HG03520 (cell line): Measurements from ENCODE around the gene PATL2.
"Not testable (repeated sequence)": the region's sequence is repeated elsewhere in the genome, so short reads cannot be mapped to it uniquely, and the experiment has no call there.

ENCODE experiments used
- ATAC-seq: cut with Tn5 transposase; IDR thresholded peaks from one replicate; pipeline ENCODE4 v1.9.1; 2021; ENCODE audit warnings: mild to moderate bottlenecking, moderate library complexity; ENCODE audit not compliant: unreplicated experiment

Gene PATL2

DNA sequence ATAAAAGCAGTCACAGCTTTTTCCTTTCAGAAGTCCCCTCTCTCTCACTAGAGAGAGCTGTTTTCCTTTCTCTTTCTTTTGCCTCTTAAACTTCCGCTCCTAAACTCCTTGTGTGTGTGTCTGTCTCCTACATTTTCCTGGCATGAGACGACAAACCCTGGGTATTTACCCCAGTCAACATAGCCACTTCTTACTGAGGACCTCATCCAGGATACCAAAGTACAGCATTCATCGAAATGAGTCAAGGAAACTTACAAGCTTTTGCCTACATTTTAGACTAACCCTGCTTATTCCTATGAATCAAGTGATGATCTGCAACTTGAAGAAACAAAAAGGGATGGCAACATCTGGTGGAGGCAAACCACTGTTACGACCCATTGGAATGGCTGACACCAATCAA is 16.7 kb downstream of the PATL2 start:
- no peak for ATAC-seq

GRCh38 chr15:44692659-44693058 is 18.5 kb downstream of the PATL2 start:
- no peak for ATAC-seq

DNA sequence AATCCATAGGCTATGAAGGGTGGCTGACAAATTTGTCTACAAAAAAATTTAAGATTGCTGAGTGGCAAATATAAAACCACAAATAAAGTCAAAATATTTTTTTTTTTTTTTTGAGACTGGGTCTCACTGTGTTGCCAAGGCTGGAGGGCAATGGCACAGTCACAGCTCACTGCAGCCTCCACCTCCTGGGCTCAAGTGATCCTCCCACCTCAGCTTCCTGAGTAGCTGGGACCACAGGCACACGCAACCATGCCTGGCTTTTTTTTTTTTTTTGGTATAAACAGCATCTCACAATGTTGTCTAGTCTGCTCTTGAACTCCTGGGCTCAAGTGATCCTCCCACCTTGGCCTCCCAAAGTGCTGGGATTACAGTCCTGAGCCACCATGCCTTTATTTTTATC is 20.9 kb downstream of the PATL2 start:
- ATAC-seq: not testable (repeated sequence)

DNA sequence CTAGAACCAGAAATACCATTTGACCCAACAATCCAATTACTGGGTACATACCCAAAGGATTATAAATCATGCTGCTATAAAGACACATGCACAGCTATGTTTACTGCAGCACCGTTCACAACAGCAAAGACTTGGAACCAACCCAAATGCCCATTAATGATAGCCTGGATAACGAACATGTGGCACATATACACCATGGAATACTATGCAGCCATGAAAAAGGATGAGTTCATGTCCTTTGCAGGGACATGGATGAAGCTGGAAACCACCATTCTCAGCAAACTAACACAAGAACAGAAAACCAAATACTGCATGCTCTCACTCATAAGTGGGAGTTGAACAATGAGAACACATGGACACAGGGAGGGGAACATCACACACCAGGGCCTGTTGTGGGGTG is 21.8 kb downstream of the PATL2 start:
- not testable (repeated sequence) for ATAC-seq

DNA sequence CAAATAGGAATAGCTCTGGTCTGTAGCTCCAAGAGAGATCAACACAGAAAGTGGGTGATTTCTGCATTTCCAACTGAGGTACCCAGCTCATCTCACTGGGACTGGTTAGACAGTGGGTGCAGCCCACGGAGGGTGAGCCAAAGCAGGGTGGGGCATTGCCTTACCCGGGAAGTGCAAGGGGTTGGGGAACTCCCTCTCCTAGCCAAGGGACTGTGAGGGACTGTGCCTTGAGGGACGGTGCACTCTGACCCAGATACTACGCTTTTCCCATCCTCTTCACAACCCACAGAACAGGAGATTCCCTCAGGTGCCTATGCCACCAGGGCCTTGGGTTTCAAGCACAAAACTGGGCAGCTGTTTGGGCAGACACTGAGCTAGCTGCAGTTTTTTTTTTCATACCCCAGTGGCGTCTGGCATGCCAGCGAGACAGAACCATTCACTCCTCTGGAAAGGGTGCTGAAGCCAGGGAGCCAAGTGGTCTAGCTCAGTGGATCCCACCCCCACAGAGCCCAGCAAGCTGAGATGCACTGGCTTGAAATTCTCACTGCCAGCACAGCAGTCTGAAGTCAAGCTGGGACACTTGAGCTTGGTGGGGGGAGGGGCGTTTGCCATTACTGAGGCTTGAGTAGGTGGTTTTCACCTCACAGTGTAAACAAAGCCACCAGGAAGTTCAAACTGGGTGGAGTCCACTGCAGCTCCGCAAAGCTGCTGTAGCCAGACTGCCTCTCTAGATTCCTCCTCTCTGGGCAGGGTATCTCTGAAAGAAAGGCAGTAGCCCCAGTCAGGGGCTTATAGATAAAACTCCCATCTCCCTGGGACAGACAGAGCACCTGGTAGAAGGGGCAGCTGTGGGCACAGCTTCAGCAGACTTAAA is 28.1 kb downstream of the PATL2 start:
- not testable (repeated sequence) for ATAC-seq

DNA sequence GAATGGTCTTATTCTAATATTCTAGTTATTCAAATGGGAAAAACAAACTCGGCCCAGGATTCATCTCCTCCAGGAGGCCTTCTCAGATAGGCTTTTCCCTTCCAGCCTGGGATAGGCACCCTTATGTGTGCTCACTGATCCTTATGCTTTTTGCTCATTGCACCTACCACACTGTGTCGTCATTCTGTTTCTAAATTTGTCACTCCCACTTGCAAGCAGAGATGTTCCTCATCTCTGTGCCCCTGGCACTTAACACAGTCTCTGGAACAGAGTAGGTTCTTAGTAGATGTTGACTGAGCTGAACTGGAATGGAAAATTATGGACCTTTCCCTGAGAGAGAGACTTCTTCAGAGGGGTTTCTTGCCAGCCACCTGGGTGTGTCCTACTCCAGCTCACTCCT is 28.9 kb downstream of the PATL2 start:
- no peak for ATAC-seq

- no peak for ATAC-seq
Measured at GRCh38 chr15:44676676-44677075, 34.4 kb downstream of the PATL2 start.

GRCh38 chr15:44675911-44676310 is 35.2 kb downstream of the PATL2 start:
- ATAC-seq: no peak

DNA sequence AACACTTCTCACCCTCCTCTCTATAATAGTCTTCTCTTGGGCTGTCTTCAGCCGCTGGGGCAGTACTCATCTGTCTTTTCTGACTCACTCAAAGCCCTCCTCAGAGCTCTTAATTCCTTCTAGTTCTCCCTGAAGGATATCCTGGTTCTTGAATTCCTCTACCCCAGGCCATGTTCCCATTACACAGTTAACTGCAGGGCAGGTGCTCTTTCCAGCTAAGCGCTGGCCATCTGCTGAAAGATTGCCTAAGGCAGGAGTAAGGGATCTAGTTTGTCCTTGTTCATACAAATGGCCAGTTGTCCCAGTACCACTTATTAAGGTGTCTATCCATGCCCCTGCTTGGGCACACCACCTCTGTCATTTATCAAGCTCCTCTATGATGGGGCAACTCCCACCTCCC is 37.5 kb downstream of the PATL2 start:
- ATAC-seq: no peak

- ATAC-seq: no peak
Measured at GRCh38 chr15:44670087-44670950, 40.8 kb downstream of the PATL2 start.

DNA sequence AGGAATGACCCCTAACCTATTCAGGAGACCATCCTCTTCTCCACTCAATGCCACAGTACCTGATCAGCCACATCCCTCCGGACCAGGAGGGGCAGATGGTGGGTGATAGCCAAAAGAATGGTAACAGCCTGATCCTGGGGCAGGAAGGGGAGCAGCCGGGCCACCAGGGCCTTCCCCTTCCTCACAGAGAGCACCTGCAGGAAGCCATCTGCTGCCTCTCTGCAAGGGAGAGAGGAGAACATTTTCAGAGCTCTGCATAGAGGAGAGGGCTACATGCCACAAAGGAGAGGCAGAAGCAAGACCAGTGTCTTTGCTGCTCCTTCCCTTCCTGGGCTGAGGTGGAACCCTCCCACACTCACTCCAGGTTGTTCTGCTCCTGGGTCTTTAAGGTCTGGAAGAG is 42.2 kb downstream of the PATL2 start:
- no peak for ATAC-seq

DNA sequence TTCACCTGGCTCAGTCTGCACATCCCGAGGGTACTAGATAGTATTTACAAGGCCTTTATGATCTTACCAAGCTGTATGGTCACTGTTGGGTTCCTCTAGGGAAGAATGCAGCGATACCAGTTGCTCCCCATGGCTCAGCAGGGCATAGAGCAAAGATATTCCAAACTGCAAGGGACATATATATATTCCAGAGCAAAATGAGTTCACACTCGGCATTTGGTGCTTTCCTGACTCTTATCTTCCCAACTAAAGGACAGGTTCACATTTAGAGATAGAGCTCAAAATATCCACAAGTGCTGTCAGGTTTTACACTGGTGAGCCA is 44.1 kb downstream of the PATL2 start:
- ATAC-seq: no peak

DNA sequence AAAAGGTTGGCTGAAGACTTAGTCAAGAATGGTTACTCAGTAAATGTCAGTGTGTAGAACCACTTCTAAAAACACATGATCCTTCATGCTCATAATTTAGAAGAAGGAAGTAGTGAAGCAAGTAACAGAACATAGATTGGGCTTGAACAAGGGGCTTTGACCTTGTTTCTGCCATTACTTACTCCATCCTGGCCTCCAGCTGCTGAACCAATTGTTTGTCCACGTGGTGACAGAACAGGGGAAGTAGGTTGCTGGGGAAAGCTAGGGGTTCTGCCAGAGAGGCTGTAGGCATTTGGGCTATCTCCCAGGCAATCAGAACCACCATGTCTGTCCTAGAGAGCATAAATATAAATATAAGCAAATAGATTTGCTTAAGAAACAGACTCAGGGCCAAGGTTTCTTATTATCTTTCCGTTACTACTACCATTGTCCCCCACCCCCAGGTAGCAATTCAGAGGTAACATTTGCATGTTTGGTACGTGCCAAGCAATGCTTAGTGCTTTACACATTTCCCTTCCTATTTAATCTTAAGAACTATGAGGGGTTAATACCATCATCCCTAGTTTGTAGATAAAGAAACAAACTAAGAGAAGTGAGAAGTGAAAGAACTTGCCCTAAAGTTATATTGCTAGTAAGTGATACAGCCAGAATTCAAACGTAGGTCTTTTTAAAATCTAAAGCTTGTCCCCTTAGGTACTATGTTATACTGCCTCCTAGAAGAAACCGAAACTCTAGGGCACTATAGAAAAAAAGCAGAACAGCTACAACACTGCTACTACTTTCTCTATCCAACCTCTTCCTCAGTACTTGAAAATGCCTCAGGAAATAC is 44.7 kb downstream of the PATL2 start:
- no peak for ATAC-seq

- peak; percentile 63 for ATAC-seq
Measured at GRCh38 chr15:44663410-44664308, 47.5 kb downstream of the PATL2 start, which contains the start of gene SPG11. TSS of gene SPG11 (minus strand) at chr15:44663662. CDS start at chr15:44663647, 15 bp downstream.

GRCh38 chr15:44662478-44663409 is 48.4 kb downstream of the PATL2 start:
- ATAC-seq: peak; percentile 42

DNA sequence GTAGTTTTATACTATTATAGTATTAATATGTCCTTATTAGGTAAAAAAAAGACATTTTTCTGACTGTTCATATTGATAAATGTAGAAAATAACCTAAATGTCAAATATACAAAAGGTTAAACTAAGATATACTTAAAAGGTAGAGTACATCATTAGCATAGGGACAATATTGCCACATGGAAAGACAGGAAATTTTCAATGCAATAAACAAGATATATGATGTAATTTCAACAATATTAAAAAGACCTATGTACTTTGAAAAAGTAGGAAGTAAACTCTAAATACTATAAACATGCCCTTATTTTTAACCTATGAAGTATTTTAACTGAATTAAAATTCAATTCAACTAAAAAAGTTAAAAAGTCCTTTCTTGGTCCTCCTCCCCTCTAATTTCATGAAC is 49.5 kb downstream of the PATL2 start:
- ATAC-seq: no peak

DNA sequence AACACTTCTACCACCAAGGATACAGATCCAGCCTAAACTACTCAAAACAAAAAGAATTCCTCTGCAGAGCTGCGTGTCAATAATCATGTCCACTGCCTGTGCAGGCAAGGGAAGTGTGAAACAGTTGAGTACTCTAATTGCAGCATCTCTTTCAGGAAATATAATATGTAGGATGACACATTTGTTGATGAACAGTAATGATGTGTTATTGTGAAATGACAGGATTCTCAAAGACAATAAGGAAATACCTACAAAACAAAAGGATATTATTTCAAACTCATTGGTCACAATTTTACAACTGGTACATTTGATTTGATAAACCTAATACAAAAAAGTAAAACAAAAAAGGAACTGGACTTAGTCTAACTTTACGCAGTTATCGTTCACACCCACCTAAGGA is 52.1 kb downstream of the PATL2 start:
- ATAC-seq: no peak

DNA sequence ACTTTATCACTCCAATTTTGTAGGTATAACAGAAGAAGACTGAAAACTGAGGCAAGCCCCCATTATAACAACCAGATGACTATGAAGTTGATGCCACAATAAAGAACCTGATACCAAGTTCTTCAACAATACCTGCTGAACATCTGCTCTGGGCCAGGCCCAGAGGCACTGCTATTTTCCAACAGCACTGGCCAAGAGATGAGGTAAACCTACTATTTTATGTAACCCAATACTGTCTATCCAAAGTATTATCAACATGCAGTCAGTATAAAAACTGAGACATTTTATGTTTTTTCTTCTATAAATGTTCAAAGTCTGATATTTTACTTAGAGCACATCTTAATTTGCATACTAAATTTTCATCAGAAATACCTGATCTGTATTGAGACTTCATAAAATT is 53.7 kb downstream of the PATL2 start:
- no peak for ATAC-seq

GRCh38 chr15:44656913-44657312 is 54.2 kb downstream of the PATL2 start:
- no peak for ATAC-seq
